ENCODE data around the gene CLCN7.

DNA sequence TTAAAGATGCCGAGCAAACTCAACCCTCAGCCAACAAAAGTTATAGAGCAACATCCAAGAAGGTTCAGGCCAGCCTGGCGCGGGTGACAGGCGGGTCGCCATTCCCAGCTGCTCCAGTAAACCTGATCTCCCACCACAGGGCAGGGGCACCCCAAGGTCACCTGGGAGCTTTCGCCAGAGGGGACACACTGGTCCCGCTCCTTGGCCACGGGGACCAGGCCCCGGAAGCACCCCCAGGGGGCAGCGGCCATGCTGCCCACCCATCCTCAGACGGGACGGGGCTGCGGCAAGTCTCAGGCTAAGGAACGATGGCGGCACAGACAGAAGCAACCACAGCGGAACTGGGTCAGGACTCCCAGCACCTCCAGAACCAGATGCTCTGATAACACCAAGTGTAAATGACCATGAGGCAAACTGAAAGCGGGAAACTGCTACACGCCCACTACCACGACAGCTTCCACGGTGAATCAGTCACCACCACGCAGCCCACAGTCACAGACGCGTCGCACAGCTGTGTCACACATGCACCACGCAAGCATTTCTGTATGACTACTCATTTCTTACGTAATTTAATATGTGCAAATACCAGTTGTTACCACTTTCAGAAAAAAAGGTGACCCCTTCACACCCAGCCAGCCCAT, 16.4 kb downstream of the CLCN7 start:
- TF ChIP-seq GATA1 (IDR thresholded peaks at IDR 0.05; ENCODE audit: low read depth, low read length) (no peak), POLR2A (IDR thresholded peaks at IDR 0.05; ENCODE audit: low read length) (no peak)
